B cell (primary cell): Measurements from ENCODE around the gene SMIM36. TPM values are rescaled to one million over a fixed set of nuclear protein-coding genes. Genes with fewer than 3 reads are reported as not detected.

Experiments
- ATAC-seq: fragments of 200-7000 bp; cut with Tn5 transposase; one replicate; pipeline ENCODE4 v1.10.0; 2021; ENCODE audit warnings: low read depth, mild to moderate bottlenecking, moderate number of reproducible peaks, moderate library complexity
- CTCF ChIA-PET: fragments of 350-600 bp; sonication (Branson Sonifier 250); formaldehyde crosslinking; loops from one replicate; lab custom pipeline; 2021; ENCODE audit warnings: antibody characterized with exemption, inconsistent platforms; lab: Charles Lee
- POLR2A ChIA-PET: fragments of 350-600 bp; sonication (Branson Sonifier 250); formaldehyde crosslinking; loops from one replicate; lab custom pipeline; 2021; ENCODE audit warnings: antibody characterized with exemption; lab: Charles Lee
- DNase-seq: peaks from one replicate; pipeline ENCODE4 v3.0.0; 2013
- H2AFZ ChIP-seq: 2 replicates; pipeline ENCODE4 v1.6.1; 2012; ENCODE audit warnings: mild to moderate bottlenecking, low read depth, low read length; ENCODE audit not compliant: insufficient read depth, poor library complexity, severe bottlenecking
- H3K27ac ChIP-seq, 2 donors: 1 replicate in 1 of 2; 2 replicates in 1 of 2; pipeline ENCODE4 v1.5.1; 2012 to 2013; ENCODE audit warnings: low read length in 2 of 2, mild to moderate bottlenecking in 2 of 2, moderate library complexity in 1 of 2
- H3K27me3 ChIP-seq, 4 experiments: fragments of 200-600 bp in 1 of 4; sonication (generic) in 1 of 4; replicated peaks in 1 of 4; 1 replicate in 2 of 4; 2 replicates in 2 of 4; pipeline versions ENCODE4 v1.6.1 to v1.7.0; 2013 to 2016; ENCODE audit warnings: low read length in 3 of 4, mild to moderate bottlenecking in 2 of 4, mixed read lengths in 1 of 4, moderate library complexity in 1 of 4; ENCODE audit not compliant: insufficient read depth in 4 of 4, control insufficient read depth in 3 of 4; ENCODE audit errors: control extremely low read depth in 1 of 4
- H3K36me3 ChIP-seq, 2 experiments: replicated peaks in 1 of 2; 1 replicate in 1 of 2; 2 replicates in 1 of 2; pipeline versions ENCODE4 v1.6.1 to v1.7.1; 2013; ENCODE audit warnings: low read length in 1 of 2; ENCODE audit not compliant: insufficient read depth in 2 of 2, control insufficient read depth in 1 of 2; ENCODE audit errors: control extremely low read depth in 1 of 2, extremely low read depth in 1 of 2
- H3K4me1 ChIP-seq, 2 donors: fragments of 200-600 bp in 1 of 2; sonication (generic) in 1 of 2; 1 replicate in 1 of 2; 2 replicates in 1 of 2; pipeline versions ENCODE4 v1.5.1 to v1.6.1; 2013 to 2017; ENCODE audit warnings: low read length in 2 of 2; ENCODE audit not compliant: control insufficient read depth in 2 of 2, insufficient read depth in 2 of 2
- H3K4me2 ChIP-seq: replicated peaks from 2 replicates; pipeline ENCODE3; 2012; ENCODE audit warnings: mild to moderate bottlenecking, low read depth, low read length; ENCODE audit not compliant: poor library complexity, severe bottlenecking
- H3K4me3 ChIP-seq, 5 experiments: fragments of 200-600 bp in 1 of 5; sonication (generic) in 1 of 5; 1 replicate in 3 of 5; 2 replicates in 2 of 5; pipeline versions ENCODE4 v1.5.1 to v1.7.0; 2011 to 2016; ENCODE audit warnings: low read length in 4 of 5, mild to moderate bottlenecking in 4 of 5, low read depth in 2 of 5, control low read depth in 1 of 5, moderate library complexity in 1 of 5; ENCODE audit not compliant: insufficient read depth in 1 of 5; ENCODE audit errors: control extremely low read depth in 1 of 5, extremely low read depth in 1 of 5
- H3K79me2 ChIP-seq: fragments of 200-600 bp; sonication (generic); one replicate; pipeline ENCODE4 v1.6.0; 2016; ENCODE audit warnings: low read length; ENCODE audit not compliant: control insufficient read depth, insufficient read depth
- H3K9ac ChIP-seq: fragments of 200-600 bp; sonication (generic); 2 replicates; pipeline ENCODE4 v1.6.1; 2017; ENCODE audit warnings: mild to moderate bottlenecking, low read length, moderate library complexity
- H3K9me3 ChIP-seq, 3 donors: one replicate each; pipeline versions ENCODE4 v1.6.1 to v1.7.1; 2013; ENCODE audit warnings: low read length in 2 of 3; ENCODE audit not compliant: control insufficient read depth in 2 of 3, insufficient read depth in 1 of 3; ENCODE audit errors: control extremely low read depth in 1 of 3
- H4K20me1 ChIP-seq: 2 replicates; pipeline ENCODE4 v1.6.0; 2012; ENCODE audit warnings: mild to moderate bottlenecking, low read length; ENCODE audit not compliant: insufficient read depth, control insufficient read depth, poor library complexity, severe bottlenecking
- H3K27ac Mint-ChIP-seq: one replicate; pipeline ENCODE4 v1.8.0; 2021; ENCODE audit warnings: mixed read lengths
- H3K27me3 Mint-ChIP-seq: one replicate; pipeline ENCODE4 v1.8.0; 2021; ENCODE audit warnings: mixed read lengths
- H3K4me1 Mint-ChIP-seq: one replicate; pipeline ENCODE4 v1.8.0; 2021; ENCODE audit warnings: mixed read lengths
- H3K4me3 Mint-ChIP-seq: one replicate; pipeline ENCODE4 v1.8.0; 2021; ENCODE audit warnings: mixed read lengths
- H3K9me3 Mint-ChIP-seq: one replicate; pipeline ENCODE4 v1.8.0; 2022; ENCODE audit warnings: mixed read lengths; ENCODE audit not compliant: insufficient read depth
- CTCF ChIP-seq: fragments of 200-600 bp; IDR thresholded peaks from one replicate; pipeline ENCODE4 v1.8.0; 2022; ENCODE audit warnings: antibody characterized with exemption, mild to moderate bottlenecking
- EZH2 ChIP-seq: IDR thresholded peaks from 2 replicates; pipeline ENCODE4 v1.6.1; 2012; ENCODE audit warnings: borderline replicate concordance, low read depth, mild to moderate bottlenecking, moderate library complexity, low read length; ENCODE audit not compliant: insufficient read depth, poor library complexity, severe bottlenecking
- WGBS: methylation state at CpG from one replicate; pipeline ENCODE4 v1.1.5; 2013; ENCODE audit warnings: missing lambda C conversion rate; ENCODE audit not compliant: insufficient coverage; 5-methylcytosine and 5-hydroxymethylcytosine counted together
- intact Hi-C: fragments of 100-400 bp; cut with micrococcal nuclease; formaldehyde crosslinking; loops from one replicate; pipeline ENCODE4 v1.10.0; 2022
- polyA plus RNA-seq: library from polyadenylated mRNA; depleted of rRNA; stranded (reverse); fragments of >200 nt; gene quantifications from 2 replicates; pipeline ENCODE4 v1.2.3, GENCODE V29; 2012
- total RNA-seq, 2 donors: library from RNA; stranded (reverse); fragments of 120-200 nt in 1 of 2; gene quantifications; 1 replicate in 1 of 2; 2 replicates in 1 of 2; pipeline versions ENCODE4 v1.2.3 to v1.2.4, GENCODE V29; 2013 to 2022

SMIM36 gene
- total and polyA plus RNA-seq, 2 donors (not counting 1 experiment from before 2014, with no cell fraction given), result not detected

GRCh38 chr17:55451203-55451641 lies 60.0 kb downstream of the SMIM36 start:
- no peaks in the 10 kb centered on the region for H4K20me1 ChIP-seq
- intact Hi-C loops, result no loop called here
- 90% methylated on average over 1 of the region's 1 CpG for WGBS
- H2AFZ ChIP-seq, result no peak overlapping the region
- ATAC-seq (no peak), DNase-seq (no peak)
- H3K9me3 ChIP-seq, result no peaks in the 10 kb centered on the region
- H3K27me3 ChIP-seq, result peaks cover 0 to 3% (median 0%) of the 10 kb centered on the region in 4 experiments
- ChIA-PET CTCF (no interaction called here), POLR2A (no interaction called here)
- H3K4me3 ChIP-seq, result no peak overlapping the region
- Mint-ChIP-seq H3K4me3 (no peak overlapping the region), H3K4me1 (no peaks in the 10 kb centered on the region), H3K27ac (no peak overlapping the region), H3K27me3 (peaks cover 21% of the 10 kb centered on the region), H3K9me3 (no peaks in the 10 kb centered on the region)
- H3K4me1 ChIP-seq, result no peaks in the 10 kb centered on the region
- H3K4me2 ChIP-seq, result no peak overlapping the region
- no peak for TF ChIP-seq EZH2
- TF ChIP-seq CTCF, result no peak
- H3K36me3 ChIP-seq, result no peaks in the 10 kb centered on the region
- no peaks in the 10 kb centered on the region for H3K79me2 ChIP-seq
- H3K27ac ChIP-seq, result no peak overlapping the region
- H3K9ac ChIP-seq, result no peak overlapping the region

- Histone ChIP-seq H3K4me3 (no peak overlapping the region), H2AFZ (no peak overlapping the region), H3K4me1 (peaks cover under 1 to 2% of the 10 kb centered on the region in 2 donors), H3K9me3 (no peaks in the 10 kb centered on the region), H4K20me1 (no peaks in the 10 kb centered on the region), H3K4me2 (no peak overlapping the region), H3K27ac (no peak overlapping the region), H3K36me3 (no peaks in the 10 kb centered on the region), H3K9ac (no peak overlapping the region), H3K79me2 (no peaks in the 10 kb centered on the region), H3K27me3 (peaks cover 0 to 3% (median 0%) of the 10 kb centered on the region in 4 experiments)
- H3K27me3 Mint-ChIP-seq, result peaks cover 19% of the 10 kb centered on the region
- H3K9me3 Mint-ChIP-seq, result no peaks in the 10 kb centered on the region
- peaks cover 4% of the 10 kb centered on the region for H3K4me1 Mint-ChIP-seq
- TF ChIP-seq EZH2, result no peak
- no peak for TF ChIP-seq CTCF
- DNase-seq (no peak), ATAC-seq (no peak)
- ChIA-PET CTCF (no interaction called here), POLR2A (no interaction called here)
- H3K27ac Mint-ChIP-seq, result no peak overlapping the region
- WGBS, result 97% methylated on average over 5 of the region's 7 CpGs
- intact Hi-C loops, result no loop called here
- H3K4me3 Mint-ChIP-seq, result no peak overlapping the region
These were observed 60.9 kb downstream of the SMIM36 start for GRCh38 chr17:55450232-55450825.
